GM18909 (cell line): ENCODE measurements around the gene RBBP8NL.
A peak's percentile ranks its signal among the peaks of the same experiment; 100 is the strongest.

Experiments used
- ATAC-seq: cut with Tn5 transposase; IDR thresholded peaks from one replicate; pipeline ENCODE4 v1.9.1; 2021; ENCODE audit warnings: mild to moderate bottlenecking; ENCODE audit not compliant: unreplicated experiment, poor library complexity

The RBBP8NL gene

DNA sequence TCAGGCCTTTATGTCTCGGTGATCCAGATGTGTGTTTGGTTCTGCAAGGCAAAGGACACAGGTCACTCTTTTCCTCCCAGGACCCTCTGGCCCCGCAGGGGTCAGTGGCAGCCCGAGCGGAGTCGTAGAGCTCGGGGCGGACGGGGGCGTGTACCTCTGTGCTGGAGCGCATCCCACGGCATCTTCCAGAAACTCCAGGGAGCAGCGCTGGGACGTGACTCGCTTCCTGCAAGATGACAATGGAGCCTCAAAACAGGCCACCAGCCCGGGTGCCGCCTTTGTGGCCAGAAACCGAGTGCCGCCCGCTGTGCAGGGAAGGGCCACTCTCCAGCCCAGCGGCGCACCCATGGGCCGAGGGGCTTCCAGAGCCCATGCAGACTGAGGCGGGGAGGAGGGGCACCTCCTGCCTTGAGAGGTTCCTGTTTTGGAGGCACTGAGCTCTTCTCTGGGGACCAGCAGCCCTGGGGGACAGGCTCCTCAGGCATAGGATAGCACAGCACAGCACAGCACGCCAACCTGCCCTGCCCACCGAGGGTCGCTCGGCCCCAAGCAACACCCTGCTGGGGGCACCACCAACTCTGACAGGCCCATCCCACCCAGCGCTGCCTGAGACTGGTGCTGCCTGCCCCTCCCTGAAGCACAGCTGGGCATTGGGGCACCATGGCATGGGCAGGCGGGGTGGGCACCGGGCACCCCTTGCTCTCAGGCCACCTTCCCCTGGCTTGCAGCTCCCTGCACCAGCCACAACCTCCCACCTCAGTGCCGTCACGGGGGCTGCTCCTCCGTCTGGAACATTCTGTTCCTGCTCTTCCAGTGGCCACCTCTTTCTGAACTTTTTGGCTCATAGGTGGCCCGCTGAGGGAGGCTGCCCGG lies 30.7 kb downstream of the RBBP8NL start:
- ATAC-seq, result no peak

DNA sequence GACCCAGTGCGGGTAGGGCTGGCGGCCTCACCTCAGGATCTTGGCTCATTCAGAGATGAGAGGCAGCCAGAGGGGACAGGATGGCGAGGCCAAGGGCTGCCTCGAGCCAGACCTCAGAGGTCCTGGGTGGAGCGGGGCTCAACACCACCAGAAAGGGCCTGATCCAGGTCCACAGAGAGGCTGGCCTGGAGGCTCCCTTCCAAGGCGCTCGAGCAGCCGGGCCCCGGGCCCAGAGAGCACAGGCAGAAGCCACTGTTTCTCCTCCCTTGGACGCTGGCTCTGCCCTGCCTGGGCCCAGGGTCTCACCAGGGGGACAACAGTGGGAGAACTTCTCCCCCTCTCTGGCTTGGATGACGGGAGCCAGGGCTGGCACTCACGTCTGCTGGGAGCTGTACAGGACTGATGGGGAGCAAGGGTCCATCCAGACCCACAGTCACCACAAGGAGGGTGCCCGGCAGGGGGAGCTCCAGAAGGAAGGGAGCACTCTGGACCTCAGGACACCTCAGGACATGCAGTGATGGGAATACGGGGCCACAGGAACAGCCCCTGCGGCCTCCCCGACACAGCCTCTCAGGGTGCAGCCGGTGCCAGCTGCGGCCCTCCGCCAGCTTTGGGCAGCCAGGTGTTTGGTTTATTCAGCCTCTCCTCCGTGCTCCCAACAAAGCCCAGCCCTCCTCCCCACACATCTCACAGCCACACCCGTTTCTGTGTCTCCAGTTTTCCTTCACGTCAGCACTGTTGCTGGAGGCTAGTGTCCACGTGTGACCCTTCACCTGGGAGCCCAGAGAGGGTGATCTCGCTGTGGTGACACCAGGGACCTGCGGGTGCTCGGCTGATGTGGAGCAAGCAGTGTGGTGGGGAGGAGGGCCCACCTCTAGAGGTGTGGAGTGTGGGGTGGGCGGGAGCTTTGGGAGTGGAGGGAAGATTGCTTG lies 31.8 kb downstream of the RBBP8NL start:
- no peak for ATAC-seq

DNA sequence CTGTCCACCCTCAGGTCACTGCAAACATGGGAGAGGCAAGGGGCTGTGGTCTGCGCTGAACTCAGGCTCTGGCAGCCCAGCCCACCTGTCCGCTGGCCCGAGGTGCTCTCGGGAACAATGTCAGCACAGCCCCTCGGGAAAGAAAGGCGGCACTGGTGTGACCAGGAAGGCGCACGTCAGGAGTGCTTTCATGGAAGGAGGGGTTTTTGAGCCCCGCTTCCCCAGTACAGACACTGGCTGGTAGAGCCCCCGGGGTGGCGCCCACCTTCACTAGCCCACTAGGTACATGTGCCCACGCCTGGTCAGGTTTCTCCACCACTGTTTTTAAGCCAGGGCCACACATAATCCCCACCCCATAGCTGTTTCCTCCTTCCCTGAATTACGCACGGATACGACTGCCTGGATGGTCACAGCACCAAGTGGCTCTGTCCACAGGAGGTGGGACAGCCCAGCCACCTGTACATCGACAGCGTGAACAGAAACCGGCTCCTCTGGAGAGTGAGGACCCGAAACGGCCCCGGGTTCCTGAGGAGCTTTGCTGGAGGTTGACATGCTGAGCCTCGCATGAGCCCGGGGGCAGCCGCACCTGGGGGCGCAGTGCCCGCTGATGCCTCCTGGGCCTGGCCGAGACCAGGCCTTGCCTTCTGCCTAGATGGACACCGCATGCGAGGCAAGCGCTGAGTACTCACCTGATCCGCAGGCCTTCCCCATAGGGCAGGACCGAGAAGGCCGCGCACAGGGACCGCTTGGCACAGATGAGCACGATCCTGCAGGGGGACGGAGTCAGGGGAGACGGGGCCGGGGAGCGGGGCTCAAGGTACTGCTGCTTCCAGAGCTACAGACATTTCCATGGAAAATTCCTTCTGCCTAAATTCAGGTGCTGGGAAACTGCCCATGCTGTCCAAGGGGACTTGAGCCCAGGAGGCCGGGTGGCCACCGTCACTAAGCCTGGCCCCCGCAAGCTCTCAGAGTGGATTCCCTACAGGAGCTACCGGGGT lies 32.8 kb downstream of the RBBP8NL start:
- ATAC-seq, result no peak

DNA sequence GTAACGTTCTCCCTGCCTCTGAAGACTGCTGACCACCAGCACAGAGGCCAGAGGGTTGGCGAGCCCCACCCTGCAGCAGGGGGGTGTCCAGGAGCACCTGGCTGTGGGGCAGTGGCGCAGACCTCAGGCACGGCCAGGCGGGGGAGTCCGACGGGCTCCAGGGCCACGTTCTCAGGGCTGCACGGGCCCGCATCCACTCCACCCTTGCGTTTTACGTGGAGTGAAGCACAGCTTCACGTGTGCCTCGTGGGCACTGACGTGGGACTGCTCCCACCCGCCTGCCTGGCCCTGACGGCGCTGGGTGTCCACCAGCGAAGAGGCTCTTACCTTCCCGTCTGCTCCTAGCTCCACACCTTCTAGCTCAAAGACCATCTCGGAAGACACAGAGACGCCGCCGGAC lies 33.5 kb downstream of the RBBP8NL start:
- no peak for ATAC-seq

DNA sequence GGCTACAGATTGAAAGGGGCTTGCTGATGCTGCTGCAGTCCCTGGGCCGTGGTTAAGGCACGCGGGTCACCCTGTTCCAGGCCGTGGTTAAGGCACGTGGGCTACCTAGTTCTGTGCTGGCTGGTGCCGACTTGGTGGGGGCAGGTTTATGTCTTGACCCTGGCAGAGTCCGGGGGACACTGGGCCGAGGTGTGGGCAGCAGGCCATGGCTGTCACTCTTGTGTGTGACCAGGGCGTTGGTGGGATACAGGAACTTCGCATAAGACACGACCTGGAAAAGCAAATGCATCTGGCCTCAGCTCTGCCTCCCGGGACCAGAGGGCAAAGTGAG lies 34.0 kb downstream of the RBBP8NL start:
- no peak for ATAC-seq

DNA sequence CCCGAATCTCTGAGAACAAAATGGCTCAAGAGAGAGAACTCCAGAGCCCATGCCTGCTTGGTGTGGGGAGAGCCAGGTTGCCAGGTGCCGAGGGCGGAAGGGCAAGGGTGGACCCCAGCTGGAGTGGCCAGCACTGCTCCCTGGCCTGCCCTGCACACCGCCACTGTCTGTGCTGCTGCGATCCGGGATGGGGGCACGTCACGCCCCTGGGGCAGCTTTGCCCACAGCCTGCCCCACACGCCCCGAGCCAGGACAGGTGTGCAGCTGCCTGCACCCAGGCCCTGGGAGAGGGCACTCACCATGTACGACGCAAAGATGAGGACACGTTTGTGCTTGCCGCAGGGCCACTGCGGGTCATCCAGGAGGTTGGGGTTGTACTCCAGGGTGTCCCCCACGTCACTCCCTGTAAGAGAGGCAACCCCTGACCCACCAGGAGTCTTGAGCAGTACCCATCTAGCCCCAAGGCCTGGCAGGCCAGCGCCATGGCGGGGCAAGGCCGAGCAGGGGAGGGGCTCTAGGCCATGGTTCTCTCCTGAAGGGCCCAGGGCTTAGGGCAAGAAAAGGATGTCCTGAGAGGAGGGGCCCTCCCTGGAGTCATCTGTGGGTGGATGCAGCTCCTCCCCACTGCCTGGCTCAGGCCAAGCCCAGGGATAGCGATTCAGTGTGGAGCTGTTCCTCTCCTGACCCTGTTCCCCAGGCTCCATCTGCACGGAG lies 34.6 kb downstream of the RBBP8NL start:
- no peak for ATAC-seq

DNA sequence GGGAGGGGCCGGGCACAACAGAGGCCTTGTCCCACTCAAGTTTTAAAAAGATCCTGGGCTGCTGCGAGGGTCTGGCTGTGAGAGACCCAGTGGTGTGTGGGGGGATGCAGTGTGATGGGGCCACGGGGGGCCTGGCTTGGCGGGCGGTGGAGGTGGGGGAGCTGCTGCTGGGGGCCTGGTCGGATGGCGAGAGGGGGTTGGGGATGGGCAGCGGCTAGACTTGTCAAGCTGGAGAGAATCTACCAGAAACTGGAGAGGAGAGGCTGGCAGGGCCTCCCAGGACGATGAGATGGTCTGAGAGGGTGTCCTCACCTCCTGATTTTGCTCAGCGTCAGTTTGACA lies 35.3 kb downstream of the RBBP8NL start:
- no peak for ATAC-seq

DNA sequence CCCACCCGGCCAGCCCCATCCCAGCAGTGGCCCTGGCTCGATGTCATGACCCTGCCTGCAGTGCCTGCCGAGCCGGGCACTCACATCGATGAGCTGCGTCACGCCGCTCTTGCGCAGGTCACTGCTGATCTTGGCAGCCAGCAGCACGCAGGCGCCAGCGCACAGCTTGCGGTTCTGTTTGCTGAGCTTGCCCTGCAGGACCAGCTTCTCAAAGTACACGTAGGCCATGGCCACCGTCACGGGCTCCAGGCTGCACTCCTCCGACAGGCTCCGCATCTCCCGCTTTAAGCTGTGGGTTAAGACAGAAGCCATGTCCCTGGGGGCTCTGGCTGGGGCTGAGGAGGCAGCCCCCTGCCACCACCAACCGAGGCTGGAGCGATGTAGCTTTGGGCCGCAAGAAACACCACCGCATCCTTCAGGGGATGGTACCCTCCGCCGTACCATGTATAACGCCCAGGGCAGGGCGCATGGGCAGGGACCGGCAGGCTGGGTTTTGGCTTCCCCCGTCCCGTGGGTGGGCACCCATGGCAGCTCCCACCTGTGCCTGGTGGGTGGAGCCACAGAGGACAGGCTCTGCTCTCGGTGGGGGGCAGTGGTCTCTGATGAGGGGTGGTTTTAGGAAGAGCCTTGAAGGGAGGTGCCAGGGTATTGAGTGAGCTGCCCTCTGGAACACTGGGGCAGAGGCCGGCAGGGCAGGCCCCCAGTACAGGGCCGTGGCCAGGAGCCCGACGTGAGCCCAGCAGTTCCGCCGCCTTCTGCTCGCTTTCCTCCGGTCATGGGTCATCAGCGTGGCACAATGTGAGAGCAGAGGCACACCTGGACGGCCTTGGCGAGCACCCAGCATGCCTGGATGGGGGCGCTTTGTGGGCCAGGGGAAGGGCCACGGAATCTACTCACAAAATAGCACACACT lies 35.9 kb downstream of the RBBP8NL start:
- ATAC-seq, result no peak

DNA sequence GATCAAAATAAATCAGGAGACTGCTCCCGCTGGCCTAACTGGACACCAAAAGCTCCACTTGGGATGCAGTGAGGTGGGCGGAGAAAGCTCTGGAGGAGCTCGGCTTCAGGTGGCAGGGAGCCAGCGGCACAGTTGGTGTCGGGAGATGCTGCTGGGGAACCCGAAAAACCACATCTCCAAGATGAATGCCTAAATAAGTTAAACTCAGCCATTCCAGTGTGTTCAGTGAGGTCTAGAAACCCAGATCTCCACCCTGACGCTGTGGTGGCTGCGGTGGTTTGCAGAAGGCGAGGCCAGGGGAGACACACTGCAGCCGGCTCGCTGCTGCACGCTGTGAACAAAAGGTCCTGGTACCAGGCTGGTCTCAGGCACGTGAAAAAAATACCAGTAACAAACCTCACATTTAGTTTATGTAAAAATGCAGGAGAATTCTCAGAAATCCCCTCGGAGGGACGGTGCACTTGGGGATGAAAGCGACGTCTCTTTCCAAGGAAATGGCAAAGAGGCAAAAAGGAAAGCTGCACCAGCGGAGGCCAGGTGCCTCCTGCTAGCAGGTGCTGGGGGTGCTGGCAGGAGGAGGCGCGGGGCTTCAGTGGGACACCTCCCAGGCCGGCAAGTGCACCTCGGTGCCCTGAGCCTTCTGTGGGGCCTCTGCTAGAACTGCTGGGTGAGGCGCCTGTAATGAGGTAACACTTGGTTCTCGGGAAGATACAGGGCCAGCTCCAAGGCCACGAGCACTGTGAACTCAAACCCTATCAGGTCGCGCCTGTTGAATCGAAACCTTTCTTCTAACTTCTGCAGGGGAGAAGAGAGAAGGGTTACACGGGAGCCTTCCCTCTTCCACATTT lies 36.8 kb downstream of the RBBP8NL start:
- ATAC-seq, result no peak

DNA sequence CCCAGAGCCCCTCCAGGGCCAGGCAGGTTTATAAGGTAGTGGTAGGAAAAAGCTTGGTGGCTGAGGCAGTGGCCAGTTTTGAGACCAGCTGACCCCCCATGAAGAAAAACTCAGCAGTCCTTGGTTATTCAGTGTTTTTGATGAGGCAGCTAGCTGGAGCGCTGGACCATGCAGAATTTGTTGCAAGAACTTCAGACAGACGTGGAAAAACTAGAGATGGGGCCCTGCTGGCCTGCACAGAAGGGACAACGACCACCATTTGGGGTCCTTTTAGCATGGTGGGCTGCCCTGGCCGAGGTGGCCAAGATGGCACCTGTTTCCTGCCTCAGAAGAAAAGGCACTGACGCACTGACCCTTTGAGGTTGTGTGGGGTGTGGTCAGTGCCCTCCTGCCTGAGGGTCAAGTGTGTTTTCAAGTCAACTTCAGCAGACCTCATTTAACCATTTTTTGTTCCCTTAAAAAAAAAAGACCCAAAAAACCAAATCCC lies 37.7 kb downstream of the RBBP8NL start:
- no peak for ATAC-seq

DNA sequence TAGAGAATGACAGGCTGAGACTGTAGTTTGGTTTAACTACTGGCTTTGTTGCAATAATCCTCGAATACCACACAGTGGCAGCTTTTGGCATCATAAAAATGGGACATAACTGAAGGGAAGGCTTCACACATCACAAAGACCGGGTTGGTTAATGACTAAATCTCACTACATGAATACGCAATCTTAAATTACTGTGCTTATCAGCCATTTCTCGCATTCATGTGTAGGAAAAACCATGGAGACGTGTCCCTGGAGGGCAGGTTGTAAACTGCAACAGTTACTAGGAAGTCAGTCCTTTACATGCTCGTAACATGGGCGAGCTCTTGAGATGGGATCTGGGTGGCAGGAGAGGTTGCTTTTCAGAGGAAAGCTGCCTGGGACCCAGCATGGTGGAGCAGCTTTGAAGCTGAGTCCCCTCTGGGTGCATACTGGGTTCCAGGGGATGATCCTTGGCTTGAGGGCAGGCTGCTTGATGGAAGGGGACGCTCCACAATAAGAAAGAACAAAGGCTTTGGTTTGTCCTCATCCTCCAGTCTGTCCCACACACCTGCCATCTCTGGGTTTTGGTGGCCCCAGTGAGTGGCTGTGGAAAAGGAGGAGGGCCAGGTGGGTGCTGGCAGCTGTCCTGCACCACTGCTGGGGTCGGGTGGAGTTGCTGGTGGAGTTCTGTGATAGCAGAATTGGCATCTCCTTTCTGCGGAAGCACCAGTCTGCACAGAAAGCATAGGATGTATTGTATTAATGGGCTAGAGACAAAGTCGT lies 38.3 kb downstream of the RBBP8NL start:
- no peak for ATAC-seq

DNA sequence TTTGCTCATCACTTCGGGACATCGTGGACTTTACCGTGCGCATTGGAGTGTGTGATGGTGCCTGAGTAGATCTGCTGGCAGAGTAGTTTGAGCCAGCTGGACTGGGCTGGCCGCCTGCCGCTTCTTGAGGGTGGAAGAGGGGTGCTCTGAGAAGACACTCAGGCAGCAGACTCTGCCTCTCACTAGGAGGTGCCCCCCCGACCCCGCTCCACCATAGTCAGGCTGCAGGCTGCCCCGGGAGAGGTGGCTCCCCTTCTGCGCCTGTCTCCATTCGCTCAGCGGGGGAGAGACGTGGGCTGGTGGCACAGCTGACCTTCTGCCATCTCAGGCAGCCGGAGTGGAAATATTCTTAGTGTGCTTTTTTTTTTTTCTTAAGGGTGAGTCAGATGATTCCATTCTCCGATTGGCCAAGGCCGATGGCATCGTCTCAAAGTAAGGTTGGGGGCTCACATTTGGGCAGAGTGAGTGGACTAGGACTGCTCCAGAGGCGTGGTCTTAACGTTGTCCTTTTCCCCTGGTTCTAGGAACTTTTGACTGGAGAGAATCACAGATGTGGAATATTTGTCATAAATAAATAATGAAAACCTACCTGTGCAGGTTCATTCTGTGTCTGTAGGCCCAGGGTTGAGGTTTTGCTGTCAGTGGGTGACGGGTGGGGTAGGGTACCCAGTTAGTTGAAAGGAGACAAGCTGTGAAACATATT lies 39.3 kb downstream of the RBBP8NL start:
- ATAC-seq, result no peak

DNA sequence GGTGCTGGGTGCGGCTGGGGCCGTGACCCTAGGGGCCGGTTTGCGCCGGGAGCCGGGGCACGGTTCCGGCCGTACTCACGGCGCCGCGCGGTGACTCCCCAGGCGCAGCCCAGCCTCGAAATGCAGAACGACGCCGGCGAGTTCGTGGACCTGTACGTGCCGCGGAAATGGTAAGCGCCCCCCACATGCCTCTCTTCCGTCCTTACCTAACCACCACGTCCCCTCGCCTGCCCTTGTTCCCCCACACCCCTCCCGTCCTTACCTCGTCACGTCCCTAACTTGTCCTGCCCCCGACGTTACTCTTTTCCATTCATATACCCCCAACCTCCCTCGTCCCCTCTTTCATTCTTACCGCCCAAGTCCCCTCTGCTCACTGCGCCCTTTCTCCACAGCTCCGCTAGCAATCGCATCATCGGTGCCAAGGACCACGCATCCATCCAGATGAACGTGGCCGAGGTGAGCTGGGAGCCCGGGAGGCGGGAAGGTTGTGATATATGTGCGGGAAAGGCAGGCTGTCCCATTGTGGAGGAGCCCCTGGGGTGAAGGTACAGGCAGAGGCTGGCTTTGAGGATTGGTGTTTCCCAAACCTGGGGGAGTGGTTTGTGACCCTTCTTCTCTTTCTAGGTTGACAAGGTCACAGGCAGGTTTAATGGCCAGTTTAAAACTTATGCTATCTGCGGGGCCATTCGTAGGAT lies 40.0 kb downstream of the RBBP8NL start:
- ATAC-seq, result no peak

DNA sequence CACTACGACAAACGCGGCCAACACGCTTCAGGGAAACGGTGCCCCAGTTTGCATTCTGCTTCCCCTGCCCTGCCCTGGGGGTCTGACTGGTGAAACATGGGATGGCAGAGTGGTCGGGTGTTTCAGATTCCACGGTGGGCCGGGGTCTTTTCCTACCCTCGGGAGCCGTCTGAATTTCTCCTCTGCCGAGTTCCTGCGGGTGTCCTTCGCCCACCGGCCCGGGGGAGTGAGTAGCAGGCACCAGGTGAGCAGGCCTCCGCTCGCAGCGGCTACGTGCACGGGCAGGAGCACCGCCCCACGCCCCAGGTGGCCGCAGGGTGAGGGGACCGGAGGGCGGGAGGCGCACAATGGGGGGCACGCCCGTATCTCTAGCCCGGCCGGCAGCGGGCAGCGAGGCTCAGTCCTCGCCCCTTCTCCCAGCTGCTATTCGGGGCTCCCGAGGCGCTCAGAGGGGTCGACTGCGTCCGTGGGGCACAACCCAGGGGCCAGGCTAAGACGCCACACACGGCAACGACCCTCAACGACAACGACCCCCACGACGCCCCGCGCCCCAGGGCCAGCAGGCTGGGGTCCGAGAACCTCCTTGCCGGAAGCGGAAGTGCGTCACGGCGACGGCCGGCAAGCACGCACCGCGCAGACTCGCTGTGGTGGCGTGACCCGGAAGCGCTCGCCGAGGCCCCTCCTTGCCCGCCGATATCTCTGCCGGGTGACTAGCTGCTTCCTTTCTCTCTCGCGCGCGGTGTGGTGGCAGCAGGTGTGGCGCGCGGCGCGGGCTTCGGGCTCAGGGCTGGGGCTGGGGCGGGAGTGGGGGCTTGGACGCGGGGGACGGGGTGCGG lies 40.7 kb downstream of the RBBP8NL start, which contains the start of gene RPS21:
Gene RPS21, plus strand, starts transcription at position 721 of the 836 bp plus-strand sequence. CDS start 236 bp downstream, outside the sequence.
- peak; percentile 79 for ATAC-seq
